ENCODE data around the gene ARFGAP1. TPM values are rescaled to one million over a fixed set of nuclear protein-coding genes. Genes with fewer than 3 reads are reported as not detected.

Gene ARFGAP1
- total RNA-seq, 1 donor from 2014 or later = 220 TPM

DNA sequence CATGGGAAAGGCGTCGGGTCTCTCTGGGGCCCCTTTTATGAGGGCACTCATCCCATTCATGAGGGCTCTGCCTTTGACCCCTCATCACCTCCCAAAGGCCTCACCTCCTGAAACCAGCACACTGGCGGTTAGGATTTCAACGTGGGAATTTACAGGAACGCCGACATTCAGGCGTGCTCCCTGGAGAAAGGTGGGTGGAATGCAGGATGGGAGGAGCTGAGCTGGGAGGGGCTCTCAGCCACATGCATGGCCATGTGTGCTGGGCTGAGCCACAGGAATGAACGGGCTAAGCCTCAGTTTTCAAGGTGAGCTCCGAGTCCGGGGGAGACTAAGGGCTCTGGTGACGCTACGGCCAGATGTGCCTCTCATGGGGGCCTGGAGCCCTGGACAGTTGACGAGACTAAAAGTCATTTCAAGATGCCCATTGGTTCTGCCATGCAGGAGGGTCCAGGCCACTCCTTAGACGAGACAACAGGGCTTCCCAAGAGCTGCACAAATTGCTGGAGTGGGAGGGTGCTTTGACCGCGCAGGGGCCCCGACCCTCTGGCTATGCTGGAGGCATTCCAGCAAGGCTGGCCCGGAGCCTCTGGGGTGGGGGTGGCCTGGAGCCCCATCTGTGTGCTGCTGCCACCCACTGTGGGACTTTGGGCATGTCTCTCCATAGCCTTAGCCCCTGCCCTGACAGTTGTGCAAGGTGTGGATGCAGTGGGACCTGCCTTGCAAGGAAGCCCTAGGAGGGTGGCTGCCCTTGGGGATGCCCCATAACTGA lies 3.8 kb upstream of the ARFGAP1 start:
- H3K4me1 ChIP-seq (ENCODE audit: insufficient read depth, low read length) = peaks cover 13% of the 10 kb centered on the region
- H3K79me2 ChIP-seq (ENCODE audit: insufficient read depth, low read length) = peaks cover 22% of the 10 kb centered on the region
- no peak overlapping the region for H3K4me2 ChIP-seq (ENCODE audit: low read length)
- Mint-ChIP-seq H3K9me3 (ENCODE audit: unreplicated experiment) (no peaks in the 10 kb centered on the region), H3K4me1 (ENCODE audit: low read depth, unreplicated experiment) (peaks cover 30% of the 10 kb centered on the region), H3K27me3 (ENCODE audit: low read depth, unreplicated experiment) (no peaks in the 10 kb centered on the region), H3K27ac (ENCODE audit: unreplicated experiment) (no peak overlapping the region), H3K4me3 (ENCODE audit: unreplicated experiment) (peak overlapping the region; percentile 47), H3K36me3 (ENCODE audit: low read depth, unreplicated experiment) (peaks cover 5% of the 10 kb centered on the region)
- no peak overlapping the region for H3K4me3 ChIP-seq (ENCODE audit: insufficient read depth, low read depth, low read length)
- no peak overlapping the region for H2AFZ ChIP-seq (ENCODE audit: low read depth, low read length)
- H3K9me3 ChIP-seq (ENCODE audit: insufficient read depth, low read depth, low read length) = no peaks in the 10 kb centered on the region
- FAIRE-seq (no peak), DNase-seq (ENCODE audit: low read depth) (no peak)
- no peaks in the 10 kb centered on the region for H3K36me3 ChIP-seq (ENCODE audit: insufficient read depth, low read length)
- no peak overlapping the region for H3K27ac ChIP-seq (ENCODE audit: low read depth, low read length)
- no peak for TF ChIP-seq EZH2 (IDR thresholded peaks at IDR 0.05; ENCODE audit: insufficient read depth, low read length)
- TF ChIP-seq, protein P1, sequence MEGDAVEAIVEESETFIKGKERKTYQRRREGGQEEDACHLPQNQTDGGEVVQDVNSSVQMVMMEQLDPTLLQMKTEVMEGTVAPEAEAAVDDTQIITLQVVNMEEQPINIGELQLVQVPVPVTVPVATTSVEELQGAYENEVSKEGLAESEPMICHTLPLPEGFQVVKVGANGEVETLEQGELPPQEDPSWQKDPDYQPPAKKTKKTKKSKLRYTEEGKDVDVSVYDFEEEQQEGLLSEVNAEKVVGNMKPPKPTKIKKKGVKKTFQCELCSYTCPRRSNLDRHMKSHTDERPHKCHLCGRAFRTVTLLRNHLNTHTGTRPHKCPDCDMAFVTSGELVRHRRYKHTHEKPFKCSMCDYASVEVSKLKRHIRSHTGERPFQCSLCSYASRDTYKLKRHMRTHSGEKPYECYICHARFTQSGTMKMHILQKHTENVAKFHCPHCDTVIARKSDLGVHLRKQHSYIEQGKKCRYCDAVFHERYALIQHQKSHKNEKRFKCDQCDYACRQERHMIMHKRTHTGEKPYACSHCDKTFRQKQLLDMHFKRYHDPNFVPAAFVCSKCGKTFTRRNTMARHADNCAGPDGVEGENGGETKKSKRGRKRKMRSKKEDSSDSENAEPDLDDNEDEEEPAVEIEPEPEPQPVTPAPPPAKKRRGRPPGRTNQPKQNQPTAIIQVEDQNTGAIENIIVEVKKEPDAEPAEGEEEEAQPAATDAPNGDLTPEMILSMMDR (IDR thresholded peaks at IDR 0.05; ENCODE audit: insufficient read depth, low read depth, low read length) = no peak
- peaks cover 8% of the 10 kb centered on the region for H4K20me1 ChIP-seq (ENCODE audit: insufficient read depth, low read length)
- H3K9ac ChIP-seq (ENCODE audit: low read length) = no peak overlapping the region
- no peaks in the 10 kb centered on the region for H3K27me3 ChIP-seq (ENCODE audit: insufficient read depth, low read length)

GRCh38 chr20:63269724-63270123 lies 2.9 kb upstream of the ARFGAP1 start:
- H3K4me1 Mint-ChIP-seq (ENCODE audit: low read depth, unreplicated experiment) = peaks cover 30% of the 10 kb centered on the region
- H3K27ac Mint-ChIP-seq (ENCODE audit: unreplicated experiment) = no peak overlapping the region

More at GRCh38 chr20:63269724-63270123, 2.9 kb upstream of the ARFGAP1 start:
- Mint-ChIP-seq H3K4me3 (ENCODE audit: unreplicated experiment) (peak overlapping the region; percentile 60), H3K9me3 (ENCODE audit: unreplicated experiment) (no peaks in the 10 kb centered on the region), H3K36me3 (ENCODE audit: low read depth, unreplicated experiment) (peaks cover 6% of the 10 kb centered on the region), H3K27me3 (ENCODE audit: low read depth, unreplicated experiment) (no peaks in the 10 kb centered on the region)
- peaks cover 31% of the 10 kb centered on the region for H3K79me2 ChIP-seq (ENCODE audit: insufficient read depth, low read length)
- no peak overlapping the region for H3K27ac ChIP-seq (ENCODE audit: low read depth, low read length)
- peaks cover 16% of the 10 kb centered on the region for H4K20me1 ChIP-seq (ENCODE audit: insufficient read depth, low read length)
- TF ChIP-seq, protein P1 (IDR thresholded peaks at IDR 0.05; ENCODE audit: insufficient read depth, low read depth, low read length) = no peak
- TF ChIP-seq EZH2 (IDR thresholded peaks at IDR 0.05; ENCODE audit: insufficient read depth, low read length) = no peak
- DNase-seq (ENCODE audit: low read depth) (no peak), FAIRE-seq (no peak)
- H2AFZ ChIP-seq (ENCODE audit: low read depth, low read length) = no peak overlapping the region
- H3K4me1 ChIP-seq (ENCODE audit: insufficient read depth, low read length) = peaks cover 11% of the 10 kb centered on the region
- no peaks in the 10 kb centered on the region for H3K27me3 ChIP-seq (ENCODE audit: insufficient read depth, low read length)
- H3K4me2 ChIP-seq (ENCODE audit: low read length) = no peak overlapping the region
- no peak overlapping the region for H3K4me3 ChIP-seq (ENCODE audit: insufficient read depth, low read depth, low read length)
- H3K36me3 ChIP-seq (ENCODE audit: insufficient read depth, low read length) = no peaks in the 10 kb centered on the region
- no peaks in the 10 kb centered on the region for H3K9me3 ChIP-seq (ENCODE audit: insufficient read depth, low read depth, low read length)
- H3K9ac ChIP-seq (ENCODE audit: low read length) = no peak overlapping the region
